Stimulated activated CD8-positive, alpha-beta memory T cell treated with anti-CD3 and anti-CD28 coated beads, Interleukin-2, amount 100 ng/mL, for 48 hours (primary cell): ENCODE results near the gene ARHGAP15.

Source experiments
- DNase-seq, 2 donors: peaks; one replicate each; pipeline ENCODE4 v3.0.0-alpha.2; 2020; ENCODE audit warnings: low read depth in 2 of 2

ARHGAP15 gene

DNA sequence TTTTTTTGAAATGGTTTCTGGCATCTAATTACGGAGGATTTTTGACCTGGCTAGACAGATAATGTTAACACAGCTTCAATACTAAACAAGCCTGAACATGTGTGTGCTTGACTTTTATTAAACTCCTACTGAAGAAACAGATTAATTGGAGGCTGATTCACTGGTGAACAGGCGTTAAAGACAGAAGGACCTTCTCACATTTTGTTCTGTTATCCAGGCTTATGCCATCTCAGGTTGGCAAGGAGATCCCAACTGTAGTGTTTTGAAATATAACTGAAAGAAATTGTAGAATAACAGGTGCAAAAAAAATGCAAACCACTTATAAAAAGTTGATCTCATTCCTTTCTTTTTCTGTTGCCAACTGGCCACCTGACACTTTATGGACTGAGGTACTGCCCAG is 269.6 kb downstream of the ARHGAP15 start:
- no peak for DNase-seq

GRCh38 chr2:143399631-143400069 is 270.4 kb downstream of the ARHGAP15 start:
- DNase-seq, result no peak

GRCh38 chr2:143401861-143402260 is 272.6 kb downstream of the ARHGAP15 start:
- no peak for DNase-seq

- DNase-seq, result no peak
Measured at GRCh38 chr2:143402451-143402850, 273.2 kb downstream of the ARHGAP15 start.

DNA sequence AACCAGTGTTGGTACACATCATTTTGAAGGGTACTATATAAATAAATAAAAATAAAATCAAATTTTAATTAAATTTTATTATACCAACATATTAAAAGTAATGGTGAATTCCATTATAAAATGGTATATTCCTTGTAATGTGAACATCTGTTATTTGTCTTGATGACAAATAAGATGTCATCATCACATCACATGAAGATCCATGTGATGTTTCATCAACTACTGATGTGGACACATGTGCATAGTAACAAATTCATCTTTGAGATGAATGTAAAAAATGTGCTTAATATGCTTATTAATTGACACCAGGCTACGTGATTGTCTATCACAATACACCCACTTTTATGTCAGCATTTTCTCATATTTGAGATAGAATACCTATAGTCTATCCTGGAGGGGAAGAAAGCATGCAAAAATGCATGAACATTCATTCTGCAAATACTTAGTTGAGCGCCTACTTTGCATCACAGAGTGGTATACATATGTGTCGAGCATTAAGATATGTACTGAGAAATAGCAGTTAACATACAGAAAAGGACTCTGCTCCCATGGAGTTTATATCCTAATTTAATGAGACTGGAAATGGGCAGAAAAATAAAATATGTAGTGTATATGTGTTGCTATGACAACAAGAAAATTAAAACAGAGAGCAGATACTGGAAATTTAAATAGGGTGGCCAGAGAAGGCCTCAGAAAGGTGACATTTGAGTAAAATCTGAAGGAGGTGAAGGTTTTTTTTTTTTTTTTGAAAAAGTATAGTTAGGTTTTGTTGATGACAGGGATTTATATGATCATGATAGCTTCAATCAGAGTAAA is 281.1 kb downstream of the ARHGAP15 start:
- no peak for DNase-seq

DNA sequence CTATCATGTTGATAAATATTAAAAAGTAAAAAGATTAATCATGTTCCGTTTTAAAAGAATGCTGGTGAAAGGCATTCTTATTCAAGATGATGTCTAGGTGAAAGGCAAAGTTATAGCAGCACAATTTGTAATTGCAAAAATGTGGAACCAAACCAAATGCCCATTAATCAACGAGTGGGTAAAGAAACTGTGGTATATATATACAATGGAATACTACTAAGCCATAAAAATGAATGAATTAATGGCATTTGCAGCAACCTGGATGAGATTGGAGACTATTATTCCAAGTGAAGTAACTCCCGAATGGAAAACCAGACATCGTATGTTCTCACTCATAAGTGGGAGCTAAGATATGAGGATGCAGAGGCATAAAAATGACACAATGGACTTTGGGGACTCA is 286.4 kb downstream of the ARHGAP15 start:
- no peak for DNase-seq

- no peak for DNase-seq
Measured at GRCh38 chr2:143417428-143417827, 288.2 kb downstream of the ARHGAP15 start.

GRCh38 chr2:143420313-143420712 is 291.1 kb downstream of the ARHGAP15 start:
- DNase-seq, result no peak

- no peak for DNase-seq
Measured at GRCh38 chr2:143422681-143423080, 293.5 kb downstream of the ARHGAP15 start.

- no peak for DNase-seq
Measured at GRCh38 chr2:143425896-143426295, 296.7 kb downstream of the ARHGAP15 start.

GRCh38 chr2:143426296-143426695 is 297.1 kb downstream of the ARHGAP15 start:
- no peak for DNase-seq

DNA sequence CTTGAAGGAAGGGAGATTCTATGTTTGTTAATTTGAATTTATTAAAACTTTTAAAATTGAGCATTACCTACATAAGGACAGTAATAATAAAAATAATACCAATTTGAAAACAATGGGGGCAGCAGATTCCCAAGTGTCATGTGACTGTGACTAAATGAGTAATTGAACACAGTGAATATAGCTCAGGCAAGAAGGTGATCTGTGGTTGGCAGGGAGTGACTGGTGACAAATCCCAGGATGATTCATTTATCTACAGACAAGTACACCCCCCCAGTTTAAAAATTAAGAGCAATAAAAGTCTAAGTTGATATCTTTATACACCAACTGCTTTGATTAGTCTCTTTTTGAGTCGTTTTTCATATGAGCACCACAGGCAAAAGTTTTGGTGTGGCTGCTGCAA is 299.5 kb downstream of the ARHGAP15 start:
- no peak for DNase-seq

DNA sequence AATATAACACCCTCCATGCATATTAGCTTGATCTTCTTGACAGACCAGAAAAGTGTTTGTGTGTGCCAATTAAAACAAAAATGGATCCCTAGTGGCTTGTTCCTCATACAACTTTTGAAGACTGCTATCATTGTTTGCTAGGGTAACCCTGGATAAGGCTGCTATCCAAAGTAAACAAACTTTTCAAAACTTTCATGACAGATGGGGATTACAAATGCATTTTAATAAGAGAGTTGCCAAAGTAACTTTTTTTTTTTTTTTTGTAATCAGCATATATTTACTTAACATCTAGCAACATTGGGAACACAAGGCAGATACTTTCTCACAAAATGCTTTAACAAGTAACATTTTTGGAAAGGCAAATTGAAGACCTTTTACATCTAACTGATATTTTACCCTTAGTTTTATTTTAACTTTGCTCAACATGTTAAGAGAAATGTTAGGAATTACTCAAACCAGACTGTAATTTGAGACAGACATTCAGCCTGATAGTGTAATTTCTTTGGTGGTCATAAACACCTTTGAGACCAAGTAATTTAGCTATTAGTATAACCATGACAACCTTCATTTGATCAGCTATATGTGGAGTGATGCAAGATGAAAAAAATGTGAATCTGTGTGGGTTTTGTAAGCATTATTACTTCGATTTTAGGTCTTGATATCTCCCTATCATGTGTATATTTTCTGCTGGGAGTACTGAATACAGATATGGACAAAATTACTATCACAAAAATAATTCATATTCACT is 300.9 kb downstream of the ARHGAP15 start:
- DNase-seq, result no peak

- DNase-seq, result no peak
Measured at GRCh38 chr2:143431316-143431715, 302.1 kb downstream of the ARHGAP15 start.

- DNase-seq, result no peak
Measured at GRCh38 chr2:143433251-143433650, 304.0 kb downstream of the ARHGAP15 start.

- no peak for DNase-seq
Measured at GRCh38 chr2:143433840-143434239, 304.6 kb downstream of the ARHGAP15 start.

GRCh38 chr2:143434445-143434844 is 305.2 kb downstream of the ARHGAP15 start:
- DNase-seq, result no peak

- no peak for DNase-seq
Measured at GRCh38 chr2:143435131-143435530, 305.9 kb downstream of the ARHGAP15 start.

DNA sequence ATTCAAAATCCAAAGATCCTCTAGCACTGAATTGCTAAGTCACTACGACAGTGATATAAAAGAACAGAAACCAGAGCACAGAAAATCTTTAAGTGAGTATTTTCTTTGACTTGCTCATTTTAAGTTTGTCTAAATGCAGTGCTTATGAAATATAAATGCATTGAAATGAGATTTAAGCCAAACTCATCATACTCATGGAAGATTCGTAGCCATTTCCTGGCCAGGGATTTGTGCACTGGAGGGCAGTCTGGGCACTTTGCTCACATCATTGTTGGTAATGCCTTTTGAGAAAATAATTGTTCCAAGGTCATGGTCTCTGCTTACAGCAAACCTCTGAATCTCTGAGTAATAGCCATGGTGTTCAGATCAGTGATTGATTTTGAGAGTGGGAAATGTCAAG is 307.7 kb downstream of the ARHGAP15 start:
- no peak for DNase-seq

DNA sequence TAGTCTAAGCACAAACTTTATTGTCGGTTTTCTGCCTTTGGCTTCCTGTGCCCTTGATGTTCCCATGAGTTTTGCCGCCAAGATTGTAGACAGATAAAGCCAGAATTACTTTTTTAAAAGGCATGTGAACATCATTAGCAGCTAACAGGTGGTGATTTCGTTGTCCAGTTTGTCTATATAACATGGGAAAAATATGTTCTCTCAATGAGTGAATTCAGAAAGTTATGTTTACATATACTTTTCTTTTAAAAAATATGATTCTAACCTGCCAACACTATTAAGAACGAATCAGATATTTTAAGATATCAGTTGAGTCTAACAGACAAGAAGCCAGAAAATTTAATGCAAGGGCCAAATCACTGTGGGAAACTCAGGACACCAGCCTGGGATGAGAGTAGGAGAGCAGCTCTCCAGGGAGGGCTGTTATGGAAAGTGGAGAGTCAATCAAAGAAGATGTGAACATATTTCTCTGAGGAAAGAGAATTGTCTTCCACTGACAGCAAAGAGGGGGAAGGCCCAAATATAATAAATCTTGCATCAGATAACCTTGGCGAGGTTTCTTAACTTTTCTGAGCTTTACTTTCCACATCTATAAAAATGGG is 311.3 kb downstream of the ARHGAP15 start:
- no peak for DNase-seq

GRCh38 chr2:143442193-143442592 is 313.0 kb downstream of the ARHGAP15 start:
- DNase-seq, result no peak

DNA sequence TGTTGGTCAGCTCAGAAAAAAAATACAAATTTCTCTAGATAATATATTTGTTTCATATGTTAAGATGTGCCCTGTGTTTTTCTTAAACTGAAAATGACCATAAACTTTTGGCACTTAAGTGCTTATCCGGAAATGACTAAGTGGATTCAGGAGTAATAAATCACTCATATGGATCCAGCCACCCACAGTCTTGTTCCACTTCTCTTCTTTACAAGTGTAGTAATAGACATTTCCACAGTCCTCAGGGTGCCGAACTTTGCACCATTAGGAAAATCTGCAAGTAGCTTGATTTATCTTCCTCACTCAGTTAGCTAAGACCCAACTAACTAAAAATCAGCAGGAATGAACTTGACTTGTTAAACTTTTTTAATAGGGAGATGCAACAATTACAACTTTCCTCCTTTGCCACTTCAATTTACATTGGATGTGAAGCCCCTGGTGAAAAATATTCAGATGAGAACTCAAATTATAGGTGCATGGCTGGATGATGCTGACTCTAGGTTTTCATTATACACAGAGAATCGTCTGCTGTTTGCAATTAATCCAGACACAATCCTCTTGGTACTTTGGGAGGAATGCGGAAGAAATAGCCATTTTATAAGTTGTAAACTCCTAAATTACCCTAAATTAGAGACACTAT is 322.5 kb downstream of the ARHGAP15 start:
- DNase-seq, result no peak
